ENCODE results near the gene NECTIN2.
"Not testable (repeated sequence)": the region's sequence is repeated elsewhere in the genome, so short reads cannot be mapped to it uniquely, and the experiment has no call there.

The NECTIN2 gene

DNA sequence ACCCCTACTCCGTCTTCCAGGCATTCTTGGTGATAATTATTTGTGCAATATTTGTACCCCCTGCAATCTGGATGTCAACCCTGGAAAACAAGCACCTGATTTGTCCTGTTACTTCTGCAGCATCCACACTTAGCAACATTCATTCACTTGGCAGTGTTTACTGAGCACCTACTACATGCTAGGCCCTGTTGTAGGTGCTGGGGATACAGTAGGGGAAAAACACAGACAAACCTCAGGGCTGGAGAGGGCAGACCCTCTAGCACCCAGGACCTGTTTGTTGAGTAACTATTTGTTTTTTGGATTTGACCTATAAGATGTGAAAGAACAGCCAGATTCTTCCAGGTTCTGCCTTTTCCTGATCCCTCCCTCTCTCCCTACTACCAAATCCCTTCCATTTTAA lies 9.5 kb downstream of the NECTIN2 start:
- DNase-seq: no peak

DNA sequence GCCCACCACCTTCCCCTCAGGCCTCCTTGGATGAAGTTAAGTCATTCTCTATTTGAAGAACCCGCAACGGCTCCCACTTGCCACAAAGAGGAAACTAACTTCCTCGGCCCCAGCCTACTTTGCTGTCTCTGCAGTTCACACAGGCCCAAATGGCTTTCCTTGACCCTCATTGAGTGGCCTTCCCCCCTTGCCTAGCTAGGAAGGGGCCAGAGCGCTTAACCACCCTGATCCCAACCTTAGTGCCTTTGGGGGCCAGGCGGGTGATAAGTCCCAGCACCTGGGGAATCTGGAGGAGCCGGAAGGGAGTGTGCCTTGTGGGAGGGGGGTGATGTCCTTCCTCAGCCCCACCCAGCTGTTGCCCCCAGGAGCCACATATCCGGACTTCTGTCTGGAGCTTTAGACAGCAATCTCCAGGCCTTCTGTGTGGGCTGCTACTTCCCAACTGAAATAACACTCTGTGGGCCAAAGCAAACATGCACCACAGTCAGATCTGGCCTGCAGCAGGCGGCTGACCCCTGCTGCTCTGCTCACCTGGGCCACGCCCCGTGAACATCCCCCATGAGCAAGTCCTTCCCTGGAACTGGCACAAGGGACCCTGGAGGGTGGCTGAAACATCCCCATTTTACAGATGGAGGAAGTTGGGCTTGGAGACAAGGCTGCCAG lies 10.5 kb downstream of the NECTIN2 start:
- no peak for DNase-seq

DNA sequence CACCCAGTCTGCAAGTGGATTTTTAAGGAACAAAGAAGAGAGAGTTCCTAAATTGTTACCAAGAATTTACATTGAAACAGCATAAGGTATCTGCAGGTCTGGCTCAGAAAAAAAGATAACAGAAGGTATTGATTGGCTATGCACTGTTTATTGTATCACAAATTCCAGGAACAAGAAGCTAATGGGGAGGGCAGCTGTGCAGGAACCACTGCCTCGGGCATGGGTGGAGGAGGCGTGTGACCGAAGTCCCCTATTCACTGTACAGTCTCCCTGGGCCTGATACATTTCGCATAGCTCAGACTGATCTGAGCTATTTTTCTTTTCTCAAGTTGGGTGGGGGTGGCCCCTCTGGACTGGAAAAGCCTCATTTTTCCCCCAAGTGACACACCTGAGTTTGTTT lies 11.7 kb downstream of the NECTIN2 start:
- no peak for DNase-seq

DNA sequence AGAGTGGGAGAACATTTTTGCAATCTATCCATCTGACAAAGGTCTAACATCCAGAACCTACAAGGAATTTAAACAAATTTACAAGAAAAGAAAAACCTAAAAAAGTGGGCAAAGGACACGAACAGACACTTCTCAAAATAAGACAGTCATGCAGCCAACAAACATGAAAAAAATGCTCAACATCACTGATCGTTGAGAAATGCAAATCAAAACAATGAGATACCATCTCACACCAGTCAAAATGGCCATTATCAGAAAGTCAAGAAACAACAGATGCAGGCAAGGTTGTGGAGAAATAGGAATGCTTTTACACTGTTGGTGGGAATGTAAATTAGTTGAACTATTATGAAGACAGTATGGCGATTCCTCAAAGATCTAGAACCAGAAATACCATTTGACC lies 15.5 kb downstream of the NECTIN2 start:
- DNase-seq: not testable (repeated sequence)

DNA sequence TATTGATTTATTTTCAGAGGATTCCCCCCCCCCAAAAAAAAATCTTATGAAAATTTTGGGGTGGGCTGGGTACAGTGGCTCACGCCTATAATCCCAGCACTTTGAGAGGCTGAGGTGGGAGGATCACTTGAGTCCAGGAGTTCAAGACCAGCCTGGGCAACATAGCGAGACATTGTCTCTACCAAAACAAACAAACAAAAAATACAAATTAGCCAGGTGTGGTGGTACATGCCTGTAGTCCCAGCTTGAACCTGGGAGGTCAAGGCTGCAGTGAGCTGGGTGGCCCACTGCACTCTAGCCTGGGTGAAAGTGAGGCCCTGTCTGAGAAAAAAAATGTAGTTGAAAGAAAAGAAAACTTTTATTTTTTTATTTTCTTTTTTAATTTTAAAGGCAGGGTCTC lies 17.9 kb downstream of the NECTIN2 start:
- DNase-seq: no peak

DNA sequence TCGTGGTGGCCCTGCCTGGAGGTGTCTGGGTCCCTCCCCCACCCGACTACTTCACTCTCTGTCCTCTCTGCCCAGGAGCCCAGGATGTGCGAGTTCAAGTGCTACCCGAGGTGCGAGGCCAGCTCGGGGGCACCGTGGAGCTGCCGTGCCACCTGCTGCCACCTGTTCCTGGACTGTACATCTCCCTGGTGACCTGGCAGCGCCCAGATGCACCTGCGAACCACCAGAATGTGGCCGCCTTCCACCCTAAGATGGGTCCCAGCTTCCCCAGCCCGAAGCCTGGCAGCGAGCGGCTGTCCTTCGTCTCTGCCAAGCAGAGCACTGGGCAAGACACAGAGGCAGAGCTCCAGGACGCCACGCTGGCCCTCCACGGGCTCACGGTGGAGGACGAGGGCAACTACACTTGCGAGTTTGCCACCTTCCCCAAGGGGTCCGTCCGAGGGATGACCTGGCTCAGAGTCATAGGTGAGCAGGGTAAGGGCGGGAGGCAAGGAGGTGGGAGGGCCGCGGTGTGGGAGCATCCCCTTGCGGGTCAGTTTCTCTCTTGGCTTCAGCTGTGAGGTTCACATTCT lies 19.2 kb downstream of the NECTIN2 start:
- DNase-seq: no peak

DNA sequence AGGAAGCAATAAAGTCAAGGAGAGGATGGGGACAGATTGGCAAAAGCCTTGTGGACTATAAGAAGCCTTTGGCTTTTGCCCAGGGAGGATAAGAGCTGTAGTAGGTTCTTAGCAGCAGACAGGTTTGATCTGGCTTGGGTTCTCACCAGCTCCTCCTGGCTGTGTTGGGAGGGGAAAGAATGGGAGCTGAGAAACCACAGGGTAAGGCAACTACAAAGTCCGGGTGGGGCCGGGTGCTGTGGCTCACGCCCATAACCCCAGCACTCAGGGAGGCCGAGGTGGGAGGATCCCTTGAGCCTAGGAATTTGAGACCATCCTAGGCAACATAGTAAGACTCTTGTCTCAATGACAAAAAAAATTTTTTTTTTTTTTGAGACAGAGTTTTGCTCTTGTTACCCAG lies 20.6 kb downstream of the NECTIN2 start:
- DNase-seq: no peak

DNA sequence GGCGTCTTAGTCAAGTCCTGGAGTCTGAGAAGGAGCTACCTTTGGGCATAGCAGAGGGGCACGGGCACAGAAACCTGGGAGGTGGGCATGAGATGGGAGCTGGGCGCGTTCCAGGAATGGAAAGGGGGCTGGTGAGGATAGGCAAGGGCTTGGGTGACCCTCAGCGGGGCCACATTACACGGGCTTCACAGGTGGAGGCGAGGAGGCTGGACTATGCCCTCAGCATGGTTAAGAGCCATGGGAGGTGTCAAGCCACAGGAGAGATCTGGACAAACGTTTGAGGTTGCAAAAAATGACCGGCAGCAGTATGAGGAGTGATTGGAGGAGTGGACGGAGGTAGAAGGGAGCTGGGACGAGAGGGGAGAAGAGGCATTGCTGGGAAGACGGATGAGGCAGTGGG lies 21.5 kb downstream of the NECTIN2 start:
- no peak for DNase-seq

DNA sequence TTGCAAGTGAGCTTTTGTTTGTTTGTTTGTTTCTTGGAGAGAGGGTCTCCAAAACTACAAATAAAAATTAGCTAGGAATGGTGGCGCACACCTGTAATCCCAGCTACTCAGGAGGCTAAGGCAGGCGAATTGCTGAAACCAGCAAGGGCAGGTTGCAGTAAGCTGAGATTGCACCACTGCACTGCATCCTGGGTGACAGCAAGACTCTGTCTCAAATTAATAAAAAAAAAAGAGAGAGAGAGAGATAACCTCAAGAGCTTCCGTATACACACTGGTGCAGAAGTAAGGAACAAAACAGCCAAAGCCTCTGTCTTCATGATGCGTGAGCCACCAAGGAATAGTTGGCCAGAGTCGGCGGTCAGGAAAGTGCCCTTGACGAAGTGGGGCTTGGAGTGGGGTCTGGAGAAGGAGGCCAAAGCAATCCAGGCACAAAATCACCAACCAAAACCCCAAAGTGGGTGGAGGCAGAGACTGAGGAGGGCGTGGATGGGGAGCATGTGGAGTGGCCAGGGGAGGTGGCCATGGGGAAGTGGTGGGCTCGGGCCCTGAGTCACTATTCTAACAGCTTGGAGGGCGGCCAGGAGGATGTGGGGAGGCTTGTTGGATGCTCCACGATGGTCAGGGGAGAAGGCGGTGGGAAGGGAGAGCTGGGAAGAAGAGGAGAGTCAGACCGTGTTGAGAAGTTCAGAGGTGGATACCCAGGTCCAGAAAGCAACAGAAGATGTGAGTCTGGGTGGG lies 23.8 kb downstream of the NECTIN2 start:
- DNase-seq: no peak

DNA sequence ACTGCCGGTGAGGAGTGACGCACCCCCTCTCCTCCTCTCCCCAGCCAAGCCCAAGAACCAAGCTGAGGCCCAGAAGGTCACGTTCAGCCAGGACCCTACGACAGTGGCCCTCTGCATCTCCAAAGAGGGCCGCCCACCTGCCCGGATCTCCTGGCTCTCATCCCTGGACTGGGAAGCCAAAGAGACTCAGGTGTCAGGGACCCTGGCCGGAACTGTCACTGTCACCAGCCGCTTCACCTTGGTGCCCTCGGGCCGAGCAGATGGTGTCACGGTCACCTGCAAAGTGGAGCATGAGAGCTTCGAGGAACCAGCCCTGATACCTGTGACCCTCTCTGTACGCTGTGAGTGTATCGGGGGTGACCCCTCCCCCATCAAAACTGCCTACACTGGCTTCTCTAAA lies 25.7 kb downstream of the NECTIN2 start:
- no peak for DNase-seq

DNA sequence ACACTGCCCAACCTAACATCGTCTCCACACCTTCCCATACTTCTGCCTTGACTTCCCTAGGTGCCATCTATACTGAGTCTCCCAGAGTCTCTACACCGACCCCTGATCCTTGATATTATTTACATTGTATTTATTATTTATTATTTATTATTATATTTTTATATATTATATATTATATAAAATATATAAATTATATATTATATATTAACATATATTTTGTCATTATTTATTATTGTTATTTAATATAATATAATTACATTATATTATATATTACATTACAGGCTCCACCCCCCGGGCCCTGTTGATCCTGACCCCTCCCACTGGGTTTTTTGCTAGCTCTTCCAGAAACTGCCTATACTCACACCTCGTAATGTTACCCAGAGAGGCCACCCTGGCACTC lies 26.6 kb downstream of the NECTIN2 start:
- DNase-seq: no peak

DNA sequence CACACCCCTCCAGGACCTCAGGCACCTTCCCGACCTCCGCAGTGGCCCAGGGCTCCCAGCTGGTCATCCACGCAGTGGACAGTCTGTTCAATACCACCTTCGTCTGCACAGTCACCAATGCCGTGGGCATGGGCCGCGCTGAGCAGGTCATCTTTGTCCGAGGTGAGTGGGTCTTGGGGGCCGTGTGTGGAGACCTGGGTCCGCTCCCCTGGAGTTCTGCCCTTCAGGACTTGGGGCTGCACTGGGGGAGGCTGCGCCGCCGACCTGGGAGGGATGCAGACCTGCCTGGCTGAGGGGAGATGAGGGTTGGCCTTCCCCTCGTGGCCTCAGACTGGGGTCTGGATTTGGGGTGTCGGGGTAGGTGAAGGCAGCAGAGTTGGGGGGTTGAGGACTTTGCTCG lies 28.2 kb downstream of the NECTIN2 start:
- DNase-seq: no peak

DNA sequence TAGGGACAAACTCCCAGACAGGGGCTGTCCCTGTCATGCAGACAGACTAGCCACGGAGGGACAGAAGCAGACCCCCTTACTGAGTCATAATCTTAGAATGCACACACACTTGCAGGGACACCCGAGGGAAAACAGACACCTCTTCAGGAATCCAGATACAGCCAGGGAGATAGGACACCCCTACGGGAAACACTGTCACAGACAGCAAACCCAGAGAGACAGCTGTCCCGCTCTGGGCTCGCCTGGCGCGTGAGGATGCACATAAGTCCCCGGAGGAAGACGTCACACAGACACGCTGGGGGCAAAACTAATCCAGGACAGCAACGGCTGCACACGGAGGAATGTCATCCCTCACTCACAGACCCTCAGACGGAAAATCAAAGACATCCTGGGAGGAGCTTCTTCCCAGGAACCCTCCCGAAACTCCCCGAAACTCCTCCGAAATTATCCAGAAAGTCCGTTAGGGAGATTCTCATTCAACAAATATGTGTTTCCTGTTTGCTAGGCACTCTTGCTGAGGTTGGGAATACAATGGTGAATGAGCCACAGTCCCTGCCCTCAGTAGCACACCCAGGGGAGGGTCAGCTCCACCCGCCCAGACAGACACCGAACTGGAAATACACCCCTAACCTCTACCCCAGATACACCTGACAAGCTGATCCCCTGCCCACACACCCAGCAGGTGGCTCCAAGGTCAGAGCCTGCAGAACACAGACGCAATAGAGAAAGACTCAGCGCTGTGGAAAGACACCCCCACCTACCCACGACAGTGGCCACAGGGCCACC lies 29.8 kb downstream of the NECTIN2 start:
- DNase-seq: no peak

DNA sequence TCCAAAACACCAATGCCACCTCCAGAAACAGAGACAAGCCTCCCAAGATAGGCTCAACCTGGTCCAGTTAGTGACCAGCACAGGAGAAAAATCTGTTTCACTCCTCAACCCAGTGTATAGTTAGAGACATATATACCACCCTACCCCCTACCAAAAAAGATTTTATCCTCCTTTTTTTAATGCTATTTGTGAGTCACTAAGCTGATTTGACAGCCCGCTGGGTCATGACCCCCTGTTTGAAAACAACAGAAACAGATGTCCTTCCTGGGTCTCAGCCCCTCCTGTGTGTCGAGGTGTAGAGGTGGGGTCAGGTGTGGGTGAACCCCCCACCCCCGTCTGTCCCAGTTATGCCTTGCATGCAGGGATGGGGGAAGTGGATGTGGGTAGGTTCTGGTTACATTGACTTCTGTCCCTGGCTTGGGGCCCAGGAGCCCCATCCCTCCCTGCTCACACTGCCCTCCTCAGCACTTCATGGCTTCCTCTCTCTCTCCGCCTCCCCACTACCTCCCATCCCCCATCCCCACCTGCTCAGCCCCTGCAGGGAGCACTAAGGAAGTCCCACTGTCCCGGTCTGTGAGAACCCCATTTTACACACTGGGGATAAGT lies 30.9 kb downstream of the NECTIN2 start:
- no peak for DNase-seq

DNA sequence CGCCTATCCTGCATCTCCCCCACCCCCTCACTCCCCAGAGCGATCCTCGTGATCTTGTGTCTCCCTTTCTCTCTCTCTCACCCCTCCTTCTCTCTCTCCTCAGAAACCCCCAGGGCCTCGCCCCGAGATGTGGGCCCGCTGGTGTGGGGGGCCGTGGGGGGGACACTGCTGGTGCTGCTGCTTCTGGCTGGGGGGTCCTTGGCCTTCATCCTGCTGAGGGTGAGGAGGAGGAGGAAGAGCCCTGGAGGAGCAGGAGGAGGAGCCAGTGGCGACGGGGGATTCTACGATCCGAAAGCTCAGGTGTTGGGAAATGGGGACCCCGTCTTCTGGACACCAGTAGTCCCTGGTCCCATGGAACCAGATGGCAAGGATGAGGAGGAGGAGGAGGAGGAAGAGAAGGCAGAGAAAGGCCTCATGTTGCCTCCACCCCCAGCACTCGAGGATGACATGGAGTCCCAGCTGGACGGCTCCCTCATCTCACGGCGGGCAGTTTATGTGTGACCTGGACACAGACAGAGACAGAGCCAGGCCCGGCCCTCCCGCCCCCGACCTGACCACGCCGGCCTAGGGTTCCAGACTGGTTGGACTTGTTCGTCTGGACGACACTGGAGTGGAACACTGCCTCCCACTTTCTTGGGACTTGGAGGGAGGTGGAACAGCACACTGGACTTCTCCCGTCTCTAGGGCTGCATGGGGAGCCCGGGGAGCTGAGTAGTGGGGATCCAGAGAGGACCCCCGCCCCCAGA lies 32.2 kb downstream of the NECTIN2 start:
- no peak for DNase-seq

DNA sequence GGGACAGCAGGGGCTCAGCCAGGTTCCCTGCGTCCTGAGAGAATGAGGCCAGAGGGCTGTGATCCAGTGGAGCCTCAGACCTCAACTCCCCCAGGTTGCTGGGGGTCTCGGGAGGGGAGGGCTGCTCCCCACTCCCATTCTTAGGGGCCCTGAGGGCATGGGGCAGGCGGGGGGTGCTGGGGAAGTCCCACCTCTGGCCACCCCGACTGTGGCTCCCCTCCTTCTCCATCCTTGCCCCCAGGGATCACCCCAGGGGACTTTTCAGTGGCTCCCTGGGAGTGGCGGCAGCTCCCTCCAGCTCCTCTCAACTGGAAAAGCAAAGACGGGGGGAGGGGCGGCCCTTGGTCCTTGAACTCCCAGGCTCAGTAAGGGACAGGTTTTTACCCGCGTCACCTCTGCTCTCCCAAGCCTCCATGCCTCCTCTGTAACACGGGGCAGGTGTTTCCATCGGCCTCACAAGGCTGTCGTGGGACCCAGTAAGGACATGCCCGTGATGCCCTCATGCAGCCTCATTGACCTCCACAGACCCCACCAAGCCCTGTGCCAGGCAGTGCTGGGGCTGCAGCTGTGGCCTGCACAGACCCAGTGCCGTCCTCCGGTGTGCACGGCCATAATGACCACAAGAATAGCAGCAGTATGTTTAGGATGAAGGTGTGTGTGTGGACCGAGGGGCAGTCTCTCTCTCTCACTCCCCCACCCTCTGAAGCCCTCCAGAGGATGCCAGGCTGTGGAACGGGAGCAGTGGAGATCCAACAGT lies 33.4 kb downstream of the NECTIN2 start:
- DNase-seq: no peak

DNA sequence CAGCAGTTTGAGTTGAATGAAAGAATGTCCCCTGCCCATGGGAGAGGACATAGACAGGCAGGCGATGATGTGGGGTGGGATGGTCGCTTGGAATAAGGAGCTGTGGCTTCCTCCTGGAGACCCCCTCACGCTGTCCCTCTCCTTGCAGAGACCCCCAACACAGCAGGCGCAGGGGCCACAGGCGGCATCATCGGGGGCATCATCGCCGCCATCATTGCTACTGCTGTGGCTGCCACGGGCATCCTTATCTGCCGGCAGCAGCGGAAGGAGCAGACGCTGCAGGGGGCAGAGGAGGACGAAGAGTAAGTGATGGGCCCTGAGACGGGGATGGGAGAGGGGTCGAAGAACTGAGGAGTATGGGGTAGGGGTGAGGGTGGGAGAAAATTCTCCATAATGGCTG lies 36.0 kb downstream of the NECTIN2 start:
- DNase-seq: no peak

DNA sequence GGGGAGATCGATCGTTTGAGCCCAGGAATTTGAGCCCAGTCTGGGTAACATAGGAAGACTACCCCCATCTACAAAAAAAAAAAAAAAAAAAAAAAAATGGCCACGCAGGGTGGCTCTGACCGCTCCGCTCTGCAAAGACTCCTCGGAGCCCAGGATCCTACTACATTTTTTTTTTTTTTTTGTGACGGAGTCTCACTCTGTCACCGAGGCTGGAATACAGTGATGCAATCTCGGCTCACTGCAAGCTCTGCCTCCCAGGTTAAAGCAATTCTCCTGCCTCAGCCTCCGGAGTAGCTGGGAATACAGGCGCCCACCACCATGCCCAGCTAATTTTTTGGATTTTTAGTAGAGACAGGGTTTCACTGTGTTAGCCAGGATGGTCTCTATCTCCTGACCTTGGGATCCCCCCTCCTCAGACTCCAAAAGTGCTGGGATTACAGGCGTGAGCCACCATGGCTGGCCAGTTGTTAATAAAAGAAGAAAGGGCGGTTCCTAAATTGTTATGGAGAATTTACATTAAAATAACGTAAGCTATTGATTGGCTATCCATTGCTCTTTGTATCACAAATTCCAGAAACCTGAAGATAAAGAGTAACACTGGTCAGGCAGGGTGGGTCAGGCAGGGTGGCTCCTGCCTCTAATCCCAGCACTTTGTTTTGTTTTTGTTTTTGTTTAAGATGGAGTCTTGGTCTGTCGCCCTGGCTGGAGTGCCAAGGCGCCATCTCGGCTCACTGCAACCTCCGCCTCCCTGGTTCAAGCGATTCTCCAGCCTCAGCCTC lies 36.7 kb downstream of the NECTIN2 start:
- not testable (repeated sequence) for DNase-seq

DNA sequence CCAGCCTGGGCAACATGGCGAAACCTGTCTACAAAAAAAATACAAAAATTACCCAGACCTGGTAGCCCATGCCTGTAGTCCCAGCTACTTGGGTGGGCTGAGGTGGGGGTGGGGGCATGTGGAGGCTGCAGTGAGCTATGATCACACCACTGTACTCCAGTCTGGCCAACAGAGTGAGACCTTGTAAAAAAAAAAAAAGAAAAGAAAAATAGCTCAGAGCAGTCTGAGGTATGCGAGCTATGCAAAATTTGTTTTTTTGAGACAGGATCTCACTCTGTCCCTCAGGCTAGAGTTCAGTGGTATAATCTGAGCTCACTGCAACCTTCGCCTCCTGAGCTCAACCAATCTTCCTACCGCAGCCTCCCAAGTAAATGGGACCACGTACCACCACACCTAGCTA lies 37.8 kb downstream of the NECTIN2 start:
- no peak for DNase-seq

DNA sequence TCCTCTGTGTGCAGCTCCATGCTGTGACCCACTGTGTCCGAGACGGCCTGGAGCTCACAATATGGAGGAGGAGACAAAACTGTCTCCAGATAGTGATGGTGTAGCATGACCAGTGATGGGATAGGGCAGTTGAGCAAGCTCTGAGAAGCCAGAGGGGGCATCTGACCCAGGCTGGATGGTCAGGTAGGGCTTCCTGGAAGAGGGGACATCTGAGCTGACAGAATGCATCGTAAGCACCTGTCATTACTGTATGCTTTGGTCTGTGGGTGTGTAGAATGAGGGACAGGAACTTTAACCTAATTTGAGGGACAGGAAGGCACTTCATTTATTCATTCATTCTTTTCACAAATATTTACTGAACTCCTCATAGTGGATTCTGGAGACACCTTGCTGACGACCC lies 38.5 kb downstream of the NECTIN2 start:
- no peak for DNase-seq

DNA sequence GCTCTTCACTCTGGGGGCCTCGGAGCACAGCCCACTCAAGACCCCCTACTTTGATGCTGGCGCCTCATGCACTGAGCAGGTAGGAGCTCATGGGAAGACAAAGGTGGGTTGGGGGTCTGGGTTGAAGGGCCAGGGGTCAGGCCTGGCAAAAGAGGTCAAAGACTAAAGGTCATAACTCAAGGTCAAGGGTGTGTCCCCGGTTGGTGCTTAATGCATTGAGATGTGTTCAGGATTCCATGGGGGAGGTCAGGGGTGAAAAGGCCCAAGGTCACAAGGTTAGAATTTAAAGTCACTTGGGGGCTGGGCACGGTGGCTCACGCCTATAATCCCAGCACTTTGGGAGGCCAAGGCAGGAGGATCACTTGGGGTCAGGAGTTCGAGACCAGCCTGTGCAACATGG lies 40.0 kb downstream of the NECTIN2 start:
- DNase-seq: no peak

All from NCI-H2081 treated with DMSO at 0.1 percent for 48 hours (cell line).